B cell (primary cell): Measurements from ENCODE around the gene GSTA2. TPM values are rescaled to one million over a fixed set of nuclear protein-coding genes. Genes with fewer than 3 reads are reported as not detected.
"Not testable (repeated sequence)": the region's sequence is repeated elsewhere in the genome, so short reads cannot be mapped to it uniquely, and the experiment has no call there.

Experiments used
- ATAC-seq: fragments of 200-7000 bp; cut with Tn5 transposase; one replicate; pipeline ENCODE4 v1.10.0; 2021; ENCODE audit warnings: low read depth, mild to moderate bottlenecking, moderate number of reproducible peaks, moderate library complexity
- CTCF ChIA-PET: fragments of 350-600 bp; sonication (Branson Sonifier 250); formaldehyde crosslinking; loops from one replicate; lab custom pipeline; 2021; ENCODE audit warnings: antibody characterized with exemption, inconsistent platforms; lab: Charles Lee
- POLR2A ChIA-PET: fragments of 350-600 bp; sonication (Branson Sonifier 250); formaldehyde crosslinking; loops from one replicate; lab custom pipeline; 2021; ENCODE audit warnings: antibody characterized with exemption; lab: Charles Lee
- DNase-seq: peaks from one replicate; pipeline ENCODE4 v3.0.0; 2013
- H2AFZ ChIP-seq: 2 replicates; pipeline ENCODE4 v1.6.1; 2012; ENCODE audit warnings: mild to moderate bottlenecking, low read depth, low read length; ENCODE audit not compliant: insufficient read depth, poor library complexity, severe bottlenecking
- H3K27ac ChIP-seq, 2 donors: 1 replicate in 1 of 2; 2 replicates in 1 of 2; pipeline ENCODE4 v1.5.1; 2012 to 2013; ENCODE audit warnings: low read length in 2 of 2, mild to moderate bottlenecking in 2 of 2, moderate library complexity in 1 of 2
- H3K27me3 ChIP-seq, 4 experiments: fragments of 200-600 bp in 1 of 4; sonication (generic) in 1 of 4; replicated peaks in 1 of 4; 1 replicate in 2 of 4; 2 replicates in 2 of 4; pipeline versions ENCODE4 v1.6.1 to v1.7.0; 2013 to 2016; ENCODE audit warnings: low read length in 3 of 4, mild to moderate bottlenecking in 2 of 4, mixed read lengths in 1 of 4, moderate library complexity in 1 of 4; ENCODE audit not compliant: insufficient read depth in 4 of 4, control insufficient read depth in 3 of 4; ENCODE audit errors: control extremely low read depth in 1 of 4
- H3K36me3 ChIP-seq, 2 experiments: replicated peaks in 1 of 2; 1 replicate in 1 of 2; 2 replicates in 1 of 2; pipeline versions ENCODE4 v1.6.1 to v1.7.1; 2013; ENCODE audit warnings: low read length in 1 of 2; ENCODE audit not compliant: insufficient read depth in 2 of 2, control insufficient read depth in 1 of 2; ENCODE audit errors: control extremely low read depth in 1 of 2, extremely low read depth in 1 of 2
- H3K4me1 ChIP-seq, 2 donors: fragments of 200-600 bp in 1 of 2; sonication (generic) in 1 of 2; 1 replicate in 1 of 2; 2 replicates in 1 of 2; pipeline versions ENCODE4 v1.5.1 to v1.6.1; 2013 to 2017; ENCODE audit warnings: low read length in 2 of 2; ENCODE audit not compliant: control insufficient read depth in 2 of 2, insufficient read depth in 2 of 2
- H3K4me2 ChIP-seq: replicated peaks from 2 replicates; pipeline ENCODE3; 2012; ENCODE audit warnings: mild to moderate bottlenecking, low read depth, low read length; ENCODE audit not compliant: poor library complexity, severe bottlenecking
- H3K4me3 ChIP-seq, 5 experiments: fragments of 200-600 bp in 1 of 5; sonication (generic) in 1 of 5; 1 replicate in 3 of 5; 2 replicates in 2 of 5; pipeline versions ENCODE4 v1.5.1 to v1.7.0; 2011 to 2016; ENCODE audit warnings: low read length in 4 of 5, mild to moderate bottlenecking in 4 of 5, low read depth in 2 of 5, control low read depth in 1 of 5, moderate library complexity in 1 of 5; ENCODE audit not compliant: insufficient read depth in 1 of 5; ENCODE audit errors: control extremely low read depth in 1 of 5, extremely low read depth in 1 of 5
- H3K79me2 ChIP-seq: fragments of 200-600 bp; sonication (generic); one replicate; pipeline ENCODE4 v1.6.0; 2016; ENCODE audit warnings: low read length; ENCODE audit not compliant: control insufficient read depth, insufficient read depth
- H3K9ac ChIP-seq: fragments of 200-600 bp; sonication (generic); 2 replicates; pipeline ENCODE4 v1.6.1; 2017; ENCODE audit warnings: mild to moderate bottlenecking, low read length, moderate library complexity
- H3K9me3 ChIP-seq, 3 donors: one replicate each; pipeline versions ENCODE4 v1.6.1 to v1.7.1; 2013; ENCODE audit warnings: low read length in 2 of 3; ENCODE audit not compliant: control insufficient read depth in 2 of 3, insufficient read depth in 1 of 3; ENCODE audit errors: control extremely low read depth in 1 of 3
- H4K20me1 ChIP-seq: 2 replicates; pipeline ENCODE4 v1.6.0; 2012; ENCODE audit warnings: mild to moderate bottlenecking, low read length; ENCODE audit not compliant: insufficient read depth, control insufficient read depth, poor library complexity, severe bottlenecking
- H3K27ac Mint-ChIP-seq: one replicate; pipeline ENCODE4 v1.8.0; 2021; ENCODE audit warnings: mixed read lengths
- H3K27me3 Mint-ChIP-seq: one replicate; pipeline ENCODE4 v1.8.0; 2021; ENCODE audit warnings: mixed read lengths
- H3K4me1 Mint-ChIP-seq: one replicate; pipeline ENCODE4 v1.8.0; 2021; ENCODE audit warnings: mixed read lengths
- H3K4me3 Mint-ChIP-seq: one replicate; pipeline ENCODE4 v1.8.0; 2021; ENCODE audit warnings: mixed read lengths
- H3K9me3 Mint-ChIP-seq: one replicate; pipeline ENCODE4 v1.8.0; 2022; ENCODE audit warnings: mixed read lengths; ENCODE audit not compliant: insufficient read depth
- EZH2 ChIP-seq: IDR thresholded peaks from 2 replicates; pipeline ENCODE4 v1.6.1; 2012; ENCODE audit warnings: borderline replicate concordance, low read depth, mild to moderate bottlenecking, moderate library complexity, low read length; ENCODE audit not compliant: insufficient read depth, poor library complexity, severe bottlenecking
- WGBS: methylation state at CpG from one replicate; pipeline ENCODE4 v1.1.5; 2013; ENCODE audit warnings: missing lambda C conversion rate; ENCODE audit not compliant: insufficient coverage; 5-methylcytosine and 5-hydroxymethylcytosine counted together
- intact Hi-C: fragments of 100-400 bp; cut with micrococcal nuclease; formaldehyde crosslinking; loops from one replicate; pipeline ENCODE4 v1.10.0; 2022
- polyA plus RNA-seq: library from polyadenylated mRNA; depleted of rRNA; stranded (reverse); fragments of >200 nt; gene quantifications from 2 replicates; pipeline ENCODE4 v1.2.3, GENCODE V29; 2012
- total RNA-seq, 2 donors: library from RNA; stranded (reverse); fragments of 120-200 nt in 1 of 2; gene quantifications; 1 replicate in 1 of 2; 2 replicates in 1 of 2; pipeline versions ENCODE4 v1.2.3 to v1.2.4, GENCODE V29; 2013 to 2022
- TF ChIP-seq, protein P1 (sequence below): fragments of 200-600 bp; IDR thresholded peaks from one replicate; pipeline ENCODE4 v1.8.0; 2022; ENCODE audit warnings: antibody characterized with exemption, mild to moderate bottlenecking

GSTA2 gene
- total and polyA plus RNA-seq, 2 donors (not counting 1 experiment from before 2014, with no cell fraction given): not detected

DNA sequence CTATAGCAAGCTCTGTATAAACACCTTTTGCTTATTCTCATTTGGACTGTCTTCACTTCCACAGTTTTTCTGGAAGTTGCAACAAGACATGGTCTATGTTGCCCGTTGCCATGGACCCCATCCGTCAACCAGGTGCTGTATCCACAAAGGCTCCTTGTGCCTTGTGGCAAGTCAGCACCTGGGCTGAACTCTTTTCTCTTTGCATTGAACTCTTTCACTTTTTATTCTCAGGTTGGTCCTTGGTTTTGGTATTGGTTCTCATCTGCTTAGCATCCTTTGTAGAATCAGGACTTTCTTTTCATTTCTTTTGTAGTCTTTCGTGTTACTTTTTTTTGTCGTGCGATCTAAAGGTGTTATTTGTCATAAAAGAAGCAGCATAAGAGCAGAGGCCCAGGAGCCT is 45.4 kb upstream of the GSTA2 start:
- no peak for ATAC-seq
- ChIA-PET POLR2A (no interaction called here), CTCF (no interaction called here)
- Histone ChIP-seq H3K27ac (no peak overlapping the region), H3K36me3 (no peaks in the 10 kb centered on the region), H3K4me1 (no peaks in the 10 kb centered on the region), H3K27me3 (peaks cover 0 to 6% (median 1%) of the 10 kb centered on the region in 4 experiments), H4K20me1 (no peaks in the 10 kb centered on the region), H3K9ac (no peak overlapping the region), H3K4me2 (no peak overlapping the region), H2AFZ (no peak overlapping the region), H3K79me2 (no peaks in the 10 kb centered on the region), H3K4me3 (no peak overlapping the region), H3K9me3 (no peaks in the 10 kb centered on the region)
- no peak overlapping the region for H3K4me3 Mint-ChIP-seq
- intact Hi-C loops: no loop called here
- no peak for TF ChIP-seq EZH2
- TF ChIP-seq, protein P1, sequence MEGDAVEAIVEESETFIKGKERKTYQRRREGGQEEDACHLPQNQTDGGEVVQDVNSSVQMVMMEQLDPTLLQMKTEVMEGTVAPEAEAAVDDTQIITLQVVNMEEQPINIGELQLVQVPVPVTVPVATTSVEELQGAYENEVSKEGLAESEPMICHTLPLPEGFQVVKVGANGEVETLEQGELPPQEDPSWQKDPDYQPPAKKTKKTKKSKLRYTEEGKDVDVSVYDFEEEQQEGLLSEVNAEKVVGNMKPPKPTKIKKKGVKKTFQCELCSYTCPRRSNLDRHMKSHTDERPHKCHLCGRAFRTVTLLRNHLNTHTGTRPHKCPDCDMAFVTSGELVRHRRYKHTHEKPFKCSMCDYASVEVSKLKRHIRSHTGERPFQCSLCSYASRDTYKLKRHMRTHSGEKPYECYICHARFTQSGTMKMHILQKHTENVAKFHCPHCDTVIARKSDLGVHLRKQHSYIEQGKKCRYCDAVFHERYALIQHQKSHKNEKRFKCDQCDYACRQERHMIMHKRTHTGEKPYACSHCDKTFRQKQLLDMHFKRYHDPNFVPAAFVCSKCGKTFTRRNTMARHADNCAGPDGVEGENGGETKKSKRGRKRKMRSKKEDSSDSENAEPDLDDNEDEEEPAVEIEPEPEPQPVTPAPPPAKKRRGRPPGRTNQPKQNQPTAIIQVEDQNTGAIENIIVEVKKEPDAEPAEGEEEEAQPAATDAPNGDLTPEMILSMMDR: no peak
- peaks cover 31% of the 10 kb centered on the region for H3K27me3 Mint-ChIP-seq
- no peak for DNase-seq
- no peaks in the 10 kb centered on the region for H3K4me1 Mint-ChIP-seq
- no peaks in the 10 kb centered on the region for H3K9me3 Mint-ChIP-seq
- 100% methylated on average over 2 of the region's 5 CpGs for WGBS
- H3K27ac Mint-ChIP-seq: no peak overlapping the region

DNA sequence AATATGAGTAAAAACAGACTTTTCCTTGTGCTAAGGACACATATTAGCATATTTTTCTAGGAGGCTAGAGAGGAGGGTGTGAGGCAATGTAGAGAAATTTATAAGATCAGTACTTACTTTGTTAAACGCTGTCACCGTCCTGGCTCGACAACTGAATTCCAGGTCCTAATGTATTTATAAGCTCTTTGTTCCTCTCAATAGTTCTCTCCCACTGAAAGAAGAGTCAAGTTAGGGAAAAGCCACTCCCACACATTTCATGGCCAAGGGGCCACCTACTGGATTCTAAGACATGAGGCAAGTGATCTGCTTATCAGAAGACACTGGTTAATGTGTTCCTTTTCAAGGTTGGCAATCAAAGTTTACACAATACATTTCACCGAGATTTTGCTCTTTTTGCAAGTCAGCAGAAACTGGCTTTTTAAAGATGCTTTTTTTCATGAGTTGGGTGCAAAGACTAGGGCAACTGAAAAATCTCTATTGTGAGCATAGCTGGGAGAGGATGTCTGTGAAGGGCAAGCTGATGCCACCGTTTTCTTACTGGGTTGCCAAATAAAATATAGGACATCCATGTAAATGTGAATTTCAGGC is 40.5 kb upstream of the GSTA2 start, which contains the start of gene GSTA1:
Gene GSTA1 (minus strand): TSS at position 149 of the 588 bp plus-strand sequence. CDS start 4,549 bp downstream, outside the sequence.
- ATAC-seq, H3K27ac ChIP-seq, H3K4me3 Mint-ChIP-seq, H3K27me3 ChIP-seq, H3K36me3 ChIP-seq, H3K27ac Mint-ChIP-seq, H3K9ac ChIP-seq, H3K4me3 ChIP-seq, H2AFZ ChIP-seq, H3K9me3 Mint-ChIP-seq, H3K79me2 ChIP-seq, POLR2A ChIA-PET, H3K4me1 Mint-ChIP-seq, H3K9me3 ChIP-seq, intact Hi-C loops, H4K20me1 ChIP-seq, CTCF ChIA-PET, H3K4me1 ChIP-seq, DNase-seq, H3K4me2 ChIP-seq: not testable (repeated sequence)
- peaks cover 28% of the 10 kb centered on the region for H3K27me3 Mint-ChIP-seq
- WGBS: no CpG with 5 or more reads among the region's 5 CpGs
